CMK (cell line): Measurements from ENCODE around the gene TOPAZ1.
"Not testable (repeated sequence)": the region's sequence is repeated elsewhere in the genome, so short reads cannot be mapped to it uniquely, and the experiment has no call there.

Experiments used
- DNase-seq: peaks from one replicate; pipeline ENCODE4 v3.0.0-alpha.2; 2010; ENCODE audit warnings: low read depth

Gene TOPAZ1

DNA sequence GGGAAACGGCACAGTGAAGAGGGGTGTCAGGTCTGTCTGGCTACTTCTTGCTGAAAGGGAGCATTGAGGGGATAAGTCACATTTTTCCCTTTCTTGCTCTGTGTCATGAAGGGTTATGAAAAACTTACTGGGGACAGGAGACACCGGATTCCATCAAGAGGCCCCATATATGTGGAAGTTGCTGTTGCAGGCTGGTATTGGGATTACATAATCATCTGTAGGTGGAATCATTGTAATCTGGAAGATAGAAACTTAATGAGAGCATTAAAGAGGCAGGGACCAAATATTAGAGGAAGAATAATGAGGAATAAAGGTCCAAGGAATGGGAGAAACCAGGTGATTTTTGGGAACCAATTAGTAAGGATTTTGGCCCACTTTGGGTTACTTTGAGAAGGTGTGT, 92.6 kb downstream of the TOPAZ1 start:
- DNase-seq, result no peak

DNA sequence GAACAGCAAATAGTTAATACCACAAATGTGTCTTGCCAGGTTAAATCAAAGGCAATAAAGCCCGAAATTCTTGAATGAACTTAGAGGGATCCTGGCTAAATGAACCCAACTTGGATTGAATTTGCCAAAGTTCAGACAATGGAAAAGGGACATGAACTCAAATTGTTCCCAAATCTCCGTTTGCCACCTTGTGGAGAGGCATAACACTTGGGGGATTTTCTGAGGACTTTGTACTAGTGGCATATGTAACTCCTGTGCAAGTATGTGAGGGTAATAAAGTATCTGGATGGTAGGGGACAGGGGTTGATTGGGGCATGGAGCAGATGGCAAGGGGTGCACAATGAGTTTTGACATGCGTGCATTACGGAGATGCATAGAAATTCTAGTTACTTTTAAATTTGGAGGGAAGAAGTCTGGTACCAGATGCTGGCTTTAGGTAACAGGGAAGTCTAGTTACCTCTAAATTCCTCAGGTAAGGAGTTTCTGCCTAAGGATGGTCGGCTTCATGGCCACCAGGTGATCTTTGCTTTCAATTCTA, 95.6 kb downstream of the TOPAZ1 start:
- DNase-seq, result no peak

DNA sequence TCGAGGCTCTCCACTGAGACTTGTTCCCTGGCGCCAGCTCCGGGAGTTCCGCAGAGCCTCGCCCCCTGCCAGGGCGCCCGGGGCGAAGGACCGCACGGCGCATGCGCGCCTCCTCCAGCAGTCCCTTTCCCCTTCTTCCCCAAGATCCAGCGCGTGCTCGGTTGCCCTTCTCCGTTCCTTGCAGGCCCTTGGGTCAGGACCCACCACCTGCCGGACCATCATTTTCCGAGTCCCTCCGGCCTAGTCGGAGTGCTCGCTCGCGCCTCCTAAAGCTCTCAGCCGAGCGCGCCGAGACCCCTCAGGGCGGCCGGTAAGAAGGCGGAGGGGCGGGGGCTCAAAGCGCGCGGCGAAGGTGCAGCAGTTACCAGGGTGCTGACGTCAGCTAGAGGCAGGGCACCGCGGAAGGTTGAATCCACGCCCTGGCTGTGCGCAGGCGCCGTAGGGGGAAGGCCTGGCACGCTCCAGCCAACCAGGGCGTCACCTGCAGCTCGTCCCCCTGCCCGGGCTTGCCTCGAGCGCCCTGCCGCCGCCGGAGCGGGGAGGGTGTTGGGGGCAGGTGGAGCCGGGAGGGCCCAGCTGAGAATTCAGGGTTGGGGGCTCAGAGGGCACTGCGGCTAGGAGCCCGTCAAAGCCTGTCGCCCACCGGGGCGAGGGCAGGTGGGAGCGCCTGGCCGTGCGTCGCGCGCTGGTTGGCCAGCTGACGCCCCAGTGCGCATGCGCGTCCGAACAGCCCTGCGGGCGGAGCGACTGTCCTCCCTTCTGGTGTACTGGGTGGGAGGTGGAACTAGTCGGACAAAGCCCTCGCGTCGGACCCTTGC, 96.5 kb downstream of the TOPAZ1 start, which contains the start of gene TCAIM:
TSS of gene TCAIM (plus strand) at position 757 of the 818 bp plus-strand sequence. CDS start 16,017 bp downstream, outside the sequence.
- peak; percentile 92 for DNase-seq

DNA sequence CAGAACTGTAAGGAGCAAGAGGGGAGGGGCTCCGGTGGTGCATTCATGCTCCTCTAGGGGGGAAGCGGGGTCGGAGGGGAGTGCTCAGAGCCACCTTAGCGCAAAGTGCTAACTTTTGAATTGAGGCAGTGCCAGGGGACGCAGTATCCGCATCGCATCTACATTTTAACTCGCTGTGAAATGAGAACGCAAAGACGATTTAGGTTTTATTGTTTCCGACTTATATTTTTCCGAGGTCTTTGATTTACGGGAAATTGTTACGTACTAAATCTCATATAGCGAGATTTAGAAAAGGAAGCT, 97.1 kb downstream of the TOPAZ1 start:
- DNase-seq, result no peak

DNA sequence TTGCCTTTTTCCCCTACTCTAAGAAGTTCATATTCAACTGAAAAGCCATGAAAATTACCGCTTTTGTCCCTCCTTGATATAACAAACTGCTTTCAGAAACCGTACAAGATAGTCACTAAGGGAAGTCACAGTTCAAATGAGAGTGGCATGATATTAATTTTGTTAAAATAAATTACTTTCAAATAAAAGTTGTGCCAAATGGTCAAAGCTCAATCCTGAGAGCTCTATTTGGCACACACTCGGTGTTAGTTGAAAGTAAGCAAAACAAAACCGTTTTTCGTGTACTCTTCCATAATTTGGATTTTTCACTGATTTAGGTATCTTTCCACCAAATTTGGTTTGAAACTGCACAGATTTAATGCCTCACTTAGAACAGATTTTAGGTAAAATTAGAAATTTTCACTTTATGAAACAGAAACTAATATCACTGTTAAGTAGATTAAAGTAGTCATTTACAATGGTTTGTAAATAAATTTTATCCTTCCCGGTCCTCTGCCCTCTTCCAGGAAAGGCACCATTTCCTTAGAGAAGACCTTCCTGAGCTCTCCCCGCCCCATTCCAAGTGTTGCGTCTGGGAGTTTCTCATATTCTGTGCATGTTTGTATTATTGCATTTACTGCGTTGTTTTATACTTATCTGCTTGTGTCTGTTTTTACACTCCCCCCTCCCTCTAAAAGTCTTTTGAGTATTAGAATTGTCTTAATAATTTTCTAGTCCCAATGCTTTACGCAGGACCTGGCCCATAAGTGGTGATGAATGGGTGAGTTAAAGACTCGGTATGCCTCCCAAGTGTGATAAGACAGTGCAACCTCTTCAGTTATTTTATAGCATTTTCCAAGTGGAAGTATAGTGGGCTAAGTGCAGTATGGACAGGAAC, 97.7 kb downstream of the TOPAZ1 start:
- no peak for DNase-seq

DNA sequence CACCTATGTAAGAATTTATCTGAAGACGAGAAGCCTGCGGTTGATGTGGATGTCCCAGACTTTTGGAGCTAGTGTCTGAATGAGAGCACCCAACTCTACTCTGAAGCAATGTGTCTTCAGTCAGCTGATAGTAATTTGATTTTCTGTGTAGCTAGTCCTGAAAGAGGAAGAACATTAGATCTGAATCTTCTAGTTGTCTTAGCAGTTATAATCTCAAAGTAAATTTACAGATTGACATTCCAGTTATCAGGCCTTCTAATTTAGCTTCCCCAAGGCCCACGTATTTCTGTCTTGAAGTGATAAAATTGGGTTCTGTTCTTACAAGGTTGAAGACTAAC, 98.3 kb downstream of the TOPAZ1 start:
- DNase-seq, result no peak

DNA sequence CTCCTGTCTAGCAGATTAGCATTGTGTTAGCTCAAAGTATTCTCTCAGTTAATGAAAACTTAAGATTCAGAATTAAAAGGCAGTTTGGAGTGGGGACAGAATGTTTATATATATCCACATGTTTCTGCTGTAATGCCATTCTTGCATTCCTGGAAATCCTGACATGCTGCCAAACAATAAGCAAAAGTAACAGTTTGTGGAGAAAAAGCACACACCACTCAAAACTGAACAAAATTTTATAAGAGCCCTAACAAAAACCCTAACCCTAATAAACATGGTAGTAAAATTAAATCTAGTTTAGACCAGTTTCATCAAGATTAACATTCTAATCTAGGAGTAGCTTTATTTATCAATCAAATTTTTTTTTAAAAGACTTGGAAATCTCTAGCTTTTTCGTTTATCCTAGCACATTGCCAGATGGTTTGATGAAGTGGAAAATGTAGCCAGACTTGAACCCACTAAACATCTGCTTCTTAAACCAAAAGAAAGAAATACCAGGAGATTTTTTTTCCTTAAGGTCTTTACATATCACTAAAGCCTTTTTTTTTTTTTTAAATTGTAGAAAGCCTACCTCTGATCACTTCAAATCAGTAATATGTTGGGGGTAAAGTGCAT, 100.6 kb downstream of the TOPAZ1 start:
- DNase-seq, result no peak

DNA sequence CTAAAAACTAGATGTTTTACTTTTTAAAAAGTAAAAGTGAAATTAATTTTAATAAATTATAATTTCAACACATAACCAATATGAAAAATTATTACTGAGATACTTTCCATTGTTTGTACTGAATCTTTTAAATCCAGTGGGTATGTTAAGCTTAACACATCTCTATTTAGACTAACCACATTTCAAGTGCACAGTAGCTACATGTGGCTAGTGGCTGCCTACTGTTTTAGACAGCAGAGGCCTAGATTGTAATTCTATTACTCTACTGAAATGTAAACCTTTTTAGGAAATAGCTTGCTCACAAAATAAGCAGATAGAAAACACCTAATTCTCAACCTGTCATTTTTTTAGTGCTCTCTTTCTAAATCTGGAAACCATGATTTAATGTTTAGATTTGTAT, 101.7 kb downstream of the TOPAZ1 start:
- DNase-seq, result no peak

DNA sequence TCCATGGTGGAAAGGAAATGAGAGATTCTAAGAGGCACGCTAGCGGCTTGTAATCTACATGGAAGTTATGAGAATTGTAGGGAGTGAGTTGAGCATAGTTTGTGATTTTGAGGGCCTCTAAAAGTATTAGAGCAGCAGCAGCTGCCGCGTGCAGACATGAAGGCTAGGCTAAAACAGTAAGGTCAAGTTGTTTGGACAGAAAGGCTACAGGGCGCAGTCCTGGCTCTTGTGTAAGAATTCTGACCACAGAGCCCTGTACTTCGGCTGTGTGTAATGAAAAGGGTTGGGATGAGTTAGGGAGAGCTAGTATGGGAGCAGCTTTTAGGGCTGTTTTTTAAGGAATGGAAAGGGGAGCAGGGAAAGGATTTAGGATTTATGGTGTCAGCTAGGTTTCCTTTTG, 104.9 kb downstream of the TOPAZ1 start:
- DNase-seq, result not testable (repeated sequence)

DNA sequence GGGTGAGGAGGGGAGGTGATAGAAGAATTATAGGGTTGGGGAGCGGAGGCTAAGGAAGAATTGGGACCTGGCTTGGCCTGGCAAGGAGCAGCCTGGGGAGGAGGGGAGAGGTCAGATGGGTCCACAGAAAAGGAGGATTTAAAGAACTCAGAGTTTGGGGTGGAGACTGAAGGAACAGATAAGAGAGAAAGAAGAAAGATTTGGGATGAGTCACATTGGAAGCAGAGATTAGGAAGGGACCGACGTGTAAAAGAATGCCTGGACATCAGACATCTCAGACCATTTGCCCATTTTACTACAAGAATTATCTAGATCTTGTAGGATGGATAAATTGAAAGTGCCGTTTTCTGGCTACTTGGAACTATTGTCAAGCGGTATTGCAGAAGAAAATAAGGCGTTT, 107.3 kb downstream of the TOPAZ1 start:
- no peak for DNase-seq

DNA sequence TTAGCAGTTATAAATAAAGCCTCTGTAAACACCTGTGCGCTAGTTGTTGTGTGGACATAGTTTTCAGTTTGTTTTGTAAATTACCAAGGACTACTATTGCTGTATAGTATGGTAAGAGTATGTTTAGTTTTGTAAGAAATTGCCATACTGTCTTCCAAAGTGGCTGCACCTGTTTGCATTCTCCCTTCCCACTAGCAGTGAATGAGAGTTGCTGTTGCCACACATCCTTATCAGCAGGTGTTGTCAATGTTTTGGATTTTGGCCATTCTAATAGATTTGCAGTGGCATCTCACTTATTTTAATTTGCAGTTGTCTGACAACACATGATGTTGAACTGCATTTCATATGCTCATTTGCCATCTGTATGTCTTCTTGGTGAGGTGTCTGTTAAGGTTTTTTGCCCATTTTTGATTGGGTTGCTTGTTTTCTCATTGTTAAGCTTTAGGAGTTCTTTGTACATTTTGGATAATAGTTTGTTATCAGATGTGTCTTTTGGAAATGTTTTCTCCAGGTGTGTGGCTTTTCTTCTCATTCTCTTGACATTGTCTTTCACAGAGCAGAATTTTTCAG, 111.8 kb downstream of the TOPAZ1 start:
- DNase-seq, result no peak

DNA sequence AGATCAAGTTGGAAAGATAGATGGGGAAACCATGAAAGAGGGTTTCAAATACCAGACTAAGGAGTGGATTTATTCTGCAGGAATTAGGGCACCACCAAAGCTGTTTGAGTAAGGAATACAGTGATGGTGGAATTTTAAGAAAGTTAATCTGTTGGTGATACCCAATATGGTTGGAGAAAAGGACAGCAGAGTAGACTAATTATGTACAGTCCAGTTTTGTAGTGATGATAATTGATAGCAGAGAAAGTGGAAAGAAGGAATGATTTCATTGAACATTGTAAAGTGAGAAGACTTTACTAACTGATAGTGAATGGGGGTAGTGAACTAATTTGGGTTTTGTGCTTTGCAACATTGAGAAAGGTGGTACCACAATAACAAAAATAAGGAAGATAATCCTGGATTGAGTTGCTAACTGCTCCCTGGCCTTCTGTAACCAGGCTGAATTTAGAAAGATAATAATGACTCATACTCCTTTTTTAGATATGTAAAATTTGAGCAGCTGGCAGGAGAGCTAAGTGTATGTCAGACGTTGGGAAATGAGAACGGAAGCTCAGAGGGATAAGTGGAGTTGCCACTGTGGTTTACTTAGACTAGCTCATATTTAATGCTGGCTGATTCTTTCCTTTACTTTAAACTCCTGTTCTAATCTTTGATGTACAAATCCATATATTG, 113.8 kb downstream of the TOPAZ1 start:
- no peak for DNase-seq

DNA sequence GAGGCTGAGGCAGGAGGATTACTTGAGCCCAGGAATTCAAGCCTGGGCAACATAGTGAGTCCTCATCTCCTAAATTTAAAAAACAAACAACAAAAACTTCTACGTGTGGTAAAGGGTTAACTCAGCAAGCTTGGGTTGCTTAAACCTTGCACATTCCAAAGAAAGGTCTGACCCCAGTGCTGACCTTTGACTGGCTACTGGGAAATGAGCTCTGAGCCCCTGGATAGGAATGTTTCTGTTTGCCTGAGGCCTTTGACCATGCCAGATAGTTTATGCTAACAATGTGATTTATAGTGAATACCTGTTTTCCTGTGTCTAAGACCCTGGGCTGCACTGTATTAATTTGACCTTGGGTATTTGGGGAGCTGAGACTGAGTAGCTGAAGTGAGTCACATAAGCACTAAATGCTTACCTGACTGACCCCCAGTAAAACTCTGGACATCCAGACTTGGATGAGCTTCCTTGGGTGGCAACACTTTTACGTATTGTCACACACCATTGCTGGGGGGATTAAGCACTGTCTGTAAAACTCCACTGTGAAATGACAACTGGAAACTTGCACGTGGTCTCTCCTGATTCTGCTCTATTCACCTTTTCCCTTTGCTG, 117.6 kb downstream of the TOPAZ1 start:
- no peak for DNase-seq

DNA sequence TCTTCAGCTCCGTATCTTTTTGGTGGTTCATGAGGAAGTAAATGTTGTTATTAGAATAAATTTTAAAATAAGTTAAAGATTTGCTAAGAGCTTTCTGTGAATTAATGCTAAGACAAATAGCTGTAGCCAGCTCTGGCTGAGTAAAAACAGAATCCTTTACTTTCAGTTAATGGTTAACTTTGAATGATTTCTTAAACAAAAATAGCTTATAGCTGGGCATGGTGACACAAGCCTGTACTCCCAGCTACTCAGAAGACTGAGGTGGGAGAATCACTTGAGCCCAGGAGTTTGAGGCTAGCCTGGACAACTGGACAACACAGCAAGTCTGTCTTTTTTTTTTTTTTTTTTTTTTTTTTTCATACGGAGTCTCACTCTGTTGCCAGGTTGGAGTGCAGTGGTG, 121.9 kb downstream of the TOPAZ1 start:
- no peak for DNase-seq

DNA sequence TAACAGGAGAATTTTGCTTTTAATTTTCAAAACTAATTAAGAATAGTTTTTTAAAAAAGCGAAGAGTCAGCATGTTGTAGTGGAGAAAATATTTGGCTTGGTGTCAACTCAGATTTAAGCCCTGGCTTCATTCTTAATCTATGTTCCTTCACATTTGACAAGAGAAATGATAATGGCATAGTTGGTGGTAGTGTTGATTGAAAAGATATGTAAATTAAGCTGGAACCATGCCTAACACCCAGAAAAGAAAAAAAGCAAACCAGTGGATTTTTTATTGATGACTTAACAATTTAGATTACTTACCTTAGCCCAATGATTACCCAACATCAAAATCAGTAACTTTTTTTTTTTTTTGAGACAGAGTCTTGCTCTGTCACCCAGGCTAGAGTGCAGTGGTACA, 124.3 kb downstream of the TOPAZ1 start:
- no peak for DNase-seq

DNA sequence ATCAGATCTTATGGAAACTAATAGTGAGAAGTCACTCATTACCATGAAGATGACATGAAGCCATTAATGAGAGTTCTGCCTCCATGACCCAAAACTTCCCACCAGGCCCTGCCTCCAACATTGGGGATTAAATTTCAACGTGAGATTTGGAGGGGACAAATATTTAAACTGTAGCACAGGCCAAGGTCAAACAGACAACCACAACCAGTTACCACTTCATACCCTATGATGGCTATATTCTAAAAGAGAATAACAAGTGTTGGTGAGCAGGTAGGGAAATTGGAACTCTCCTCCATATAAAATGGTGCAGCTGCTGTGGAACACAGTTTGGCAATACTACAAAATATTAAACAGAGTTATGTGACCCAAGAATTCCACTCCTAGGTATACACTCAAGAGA, 133.8 kb downstream of the TOPAZ1 start:
- DNase-seq, result no peak
